WTC11 (cell line): ENCODE data around the gene SETD4. TPM values are rescaled to one million over a fixed set of nuclear protein-coding genes. Genes with fewer than 3 reads are reported as not detected.

Experiments used
- ATAC-seq: fragments of 200-7000 bp; cut with Tn5 transposase; 2 replicates; pipeline ENCODE4 v1.10.0; 2021; ENCODE audit warnings: mild to moderate bottlenecking, moderate library complexity
- CTCF ChIA-PET: fragments of 300-600 bp; sonication (Branson Sonifier 250); formaldehyde crosslinking; loops from one replicate; lab custom pipeline; 2021; ENCODE audit warnings: antibody characterized with exemption; lab: Charles Lee
- POLR2A ChIA-PET: fragments of 350-600 bp; sonication (Branson Sonifier 250); formaldehyde crosslinking; loops from one replicate; lab custom pipeline; 2021; ENCODE audit warnings: antibody characterized with exemption; lab: Charles Lee
- DNase-seq: peaks from one replicate; pipeline ENCODE4 v3.0.0; 2021; ENCODE audit warnings: low spot score
- H3K27ac Mint-ChIP-seq: 2 replicates; pipeline ENCODE4 v1.8.0; 2021; ENCODE audit warnings: mixed read lengths
- H3K27me3 Mint-ChIP-seq: 2 replicates; pipeline ENCODE4 v1.8.0; 2021; ENCODE audit warnings: low read depth, mild to moderate bottlenecking, moderate library complexity, mixed read lengths
- H3K36me3 Mint-ChIP-seq: 2 replicates; pipeline ENCODE4 v1.8.0; 2021; ENCODE audit warnings: mixed read lengths
- H3K4me1 Mint-ChIP-seq: 2 replicates; pipeline ENCODE4 v1.8.0; 2022; ENCODE audit warnings: mixed read lengths
- H3K4me3 Mint-ChIP-seq: 2 replicates; pipeline ENCODE4 v1.8.0; 2021; ENCODE audit warnings: mild to moderate bottlenecking, moderate library complexity, mixed read lengths
- H3K9me3 Mint-ChIP-seq: 2 replicates; pipeline ENCODE4 v1.8.0; 2021; ENCODE audit warnings: mixed read lengths
- ATF1 ChIP-seq: sonication (generic); formaldehyde crosslinking; IDR thresholded peaks from 2 replicates; pipeline ENCODE4 v1.8.1; 2023; ENCODE audit warnings: mild to moderate bottlenecking, moderate library complexity, missing genetic modification reagents
- CREB1 ChIP-seq: sonication (generic); formaldehyde crosslinking; IDR thresholded peaks from 2 replicates; pipeline ENCODE4 v1.8.0; 2023; ENCODE audit warnings: mild to moderate bottlenecking, missing genetic modification reagents
- GABPB1 ChIP-seq: sonication (generic); formaldehyde crosslinking; IDR thresholded peaks from 2 replicates; pipeline ENCODE4 v1.8.1; 2023; ENCODE audit warnings: mild to moderate bottlenecking, missing genetic modification reagents
- NFATC4 ChIP-seq: fragments of 250-450 bp; sonication (Bioruptor Pico); IDR thresholded peaks from 2 replicates; pipeline ENCODE4 v1.9.0; 2021; ENCODE audit warnings: mild to moderate bottlenecking
- NFE2L1 ChIP-seq: sonication (generic); formaldehyde crosslinking; IDR thresholded peaks from 2 replicates; pipeline ENCODE4 v1.8.1; 2023; ENCODE audit warnings: missing genetic modification reagents
- SP1 ChIP-seq: sonication (generic); formaldehyde crosslinking; conservative IDR thresholded peaks from 2 replicates; pipeline ENCODE4 v1.8.1; 2022; ENCODE audit warnings: missing genetic modification reagents
- ZNF138 ChIP-seq: sonication (generic); formaldehyde crosslinking; conservative IDR thresholded peaks from 2 replicates; pipeline ENCODE4 v1.8.1; 2022; ENCODE audit warnings: mild to moderate bottlenecking, moderate library complexity, missing genetic modification reagents
- ZNF416 ChIP-seq: fragments of 250-450 bp; sonication (Bioruptor Pico); IDR thresholded peaks from 2 replicates; pipeline ENCODE4 v1.9.0; 2021; ENCODE audit warnings: mild to moderate bottlenecking, inconsistent platforms
- ZNF423 ChIP-seq: fragments of 250-450 bp; sonication (Bioruptor Pico); IDR thresholded peaks from 2 replicates; pipeline ENCODE4 v2.1.2; 2022; ENCODE audit warnings: mild to moderate bottlenecking, moderate library complexity
- total RNA-seq: library from RNA; stranded (reverse); gene quantifications from 3 replicates; pipeline ENCODE4 v1.2.3, GENCODE V29; 2021
- TF ChIP-seq, protein P1 (sequence below): sonication (generic); formaldehyde crosslinking; IDR thresholded peaks from 2 replicates; pipeline ENCODE4 v1.8.1; 2023; ENCODE audit warnings: mild to moderate bottlenecking, missing genetic modification reagents, moderate library complexity
- TF ChIP-seq, protein P2 (sequence below): sonication (generic); formaldehyde crosslinking; IDR thresholded peaks from 2 replicates; pipeline ENCODE4 v1.8.1; 2022; ENCODE audit warnings: low read depth, mild to moderate bottlenecking, moderate library complexity, missing genetic modification reagents, borderline replicate concordance
- TF ChIP-seq, protein P3 (sequence below): fragments of 250-450 bp; sonication (Bioruptor Pico); IDR thresholded peaks from 2 replicates; pipeline ENCODE4 v1.9.0; 2021; ENCODE audit warnings: mild to moderate bottlenecking
- TF ChIP-seq, protein P4 (sequence below): sonication (generic); formaldehyde crosslinking; IDR thresholded peaks from 2 replicates; pipeline ENCODE4 v1.8.0; 2023; ENCODE audit warnings: missing genetic modification reagents
- TF ChIP-seq, protein P5 (sequence below): sonication (generic); formaldehyde crosslinking; IDR thresholded peaks from 2 replicates; pipeline ENCODE4 v1.8.1; 2022; ENCODE audit warnings: mild to moderate bottlenecking, moderate library complexity, missing genetic modification reagents
- TF ChIP-seq, protein P6 (sequence below): sonication (generic); formaldehyde crosslinking; IDR thresholded peaks from 2 replicates; pipeline ENCODE4 v1.8.1; 2022; ENCODE audit warnings: missing genetic modification reagents, borderline replicate concordance
- TF ChIP-seq, protein P7 (sequence below): sonication (generic); formaldehyde crosslinking; IDR thresholded peaks from 2 replicates; pipeline ENCODE4 v1.8.0; 2022; ENCODE audit warnings: mild to moderate bottlenecking, missing genetic modification reagents
- TF ChIP-seq, protein P8 (sequence below): fragments of 200-600 bp; IDR thresholded peaks from 2 replicates; pipeline ENCODE4 v1.8.0; 2022; ENCODE audit warnings: antibody characterized with exemption
- TF ChIP-seq, protein P9 (sequence below): sonication (generic); formaldehyde crosslinking; IDR thresholded peaks from 2 replicates; pipeline ENCODE4 v1.8.0; 2023; ENCODE audit warnings: missing genetic modification reagents, mild to moderate bottlenecking, borderline replicate concordance

SETD4 gene
- total RNA-seq, 1 experiment from 2014 or later, result 64.8 TPM

DNA sequence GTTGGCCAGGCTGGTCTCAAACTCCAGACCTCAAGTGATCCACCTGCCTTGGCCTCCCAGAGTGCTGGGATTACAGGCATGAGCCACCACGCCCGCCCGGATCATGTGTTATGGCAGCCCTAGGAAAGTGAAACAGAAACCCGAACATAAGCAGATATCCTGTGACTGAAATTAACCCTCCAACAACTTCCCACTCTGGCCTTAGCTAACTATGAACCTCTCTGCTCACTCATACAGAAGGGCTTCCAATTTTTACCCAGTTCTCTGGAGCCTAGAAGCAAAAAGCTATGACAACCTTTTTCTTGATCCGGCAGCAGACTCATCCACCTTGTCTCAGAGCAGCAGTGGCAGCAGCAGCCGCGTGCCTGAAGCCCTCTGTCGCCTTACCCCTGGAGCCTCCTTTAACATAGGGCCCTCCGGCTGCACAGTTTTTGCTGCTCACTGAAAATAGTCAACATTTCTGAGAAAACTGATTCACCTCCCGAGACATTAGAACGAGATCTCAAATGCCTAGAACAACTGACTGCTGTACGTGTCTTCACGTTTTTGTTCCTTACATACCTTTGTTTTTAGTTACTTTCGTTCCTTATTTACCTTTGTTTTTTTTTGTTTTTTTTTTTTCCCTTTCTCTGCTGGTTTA is 18.8 kb upstream of the SETD4 start (continued):
- TF ChIP-seq ZNF416 (CRISPR knock-in tag), result no peak
- TF ChIP-seq, protein P1, sequence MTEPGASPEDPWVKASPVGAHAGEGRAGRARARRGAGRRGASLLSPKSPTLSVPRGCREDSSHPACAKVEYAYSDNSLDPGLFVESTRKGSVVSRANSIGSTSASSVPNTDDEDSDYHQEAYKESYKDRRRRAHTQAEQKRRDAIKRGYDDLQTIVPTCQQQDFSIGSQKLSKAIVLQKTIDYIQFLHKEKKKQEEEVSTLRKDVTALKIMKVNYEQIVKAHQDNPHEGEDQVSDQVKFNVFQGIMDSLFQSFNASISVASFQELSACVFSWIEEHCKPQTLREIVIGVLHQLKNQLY (CRISPR knock-in tag), result no peak

DNA sequence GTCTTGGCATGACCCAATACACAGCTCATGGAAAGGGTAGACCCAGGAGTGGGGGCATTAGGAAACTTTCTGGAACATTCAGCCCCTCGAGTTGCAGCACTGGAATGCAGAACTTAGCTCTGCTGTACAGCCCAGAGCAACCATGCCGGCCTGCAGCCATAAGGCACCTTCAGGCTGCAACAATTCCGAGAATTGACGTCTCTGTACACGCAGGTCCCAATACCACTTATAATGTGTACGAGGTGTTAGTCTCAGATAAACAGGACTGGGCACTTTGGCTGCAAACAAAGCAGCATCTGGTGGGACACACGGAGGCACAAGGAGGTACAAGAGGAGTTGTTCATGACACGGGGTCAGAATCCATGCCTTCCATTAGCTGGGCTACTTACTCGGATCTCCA is 17.4 kb upstream of the SETD4 start:
- ChIA-PET CTCF (interaction anchor here (1.7 kb wide), 1 partner anchor 27 kb away, joined by 5 read pairs; no protein-coding TSS in a partner anchor), POLR2A (no interaction called here)
- peaks cover 13% of the 10 kb centered on the region for H3K36me3 Mint-ChIP-seq
- TF ChIP-seq GABPB1 (CRISPR knock-in tag), result no peak
- no peak for DNase-seq
- H3K27me3 Mint-ChIP-seq, result no peaks in the 10 kb centered on the region; the same call in 1 of the 2 replicates
- no peak for ATAC-seq
- H3K9me3 Mint-ChIP-seq, result 0 out of 2 replicates have a peak, but pooled peaks cover 3% of the 10 kb centered on the region
- H3K4me3 Mint-ChIP-seq, result no peak overlapping the region
- peaks cover 44% of the 10 kb centered on the region for H3K4me1 Mint-ChIP-seq
- H3K27ac Mint-ChIP-seq, result no peak overlapping the region; the same call in 1 of the 2 replicates

DNA sequence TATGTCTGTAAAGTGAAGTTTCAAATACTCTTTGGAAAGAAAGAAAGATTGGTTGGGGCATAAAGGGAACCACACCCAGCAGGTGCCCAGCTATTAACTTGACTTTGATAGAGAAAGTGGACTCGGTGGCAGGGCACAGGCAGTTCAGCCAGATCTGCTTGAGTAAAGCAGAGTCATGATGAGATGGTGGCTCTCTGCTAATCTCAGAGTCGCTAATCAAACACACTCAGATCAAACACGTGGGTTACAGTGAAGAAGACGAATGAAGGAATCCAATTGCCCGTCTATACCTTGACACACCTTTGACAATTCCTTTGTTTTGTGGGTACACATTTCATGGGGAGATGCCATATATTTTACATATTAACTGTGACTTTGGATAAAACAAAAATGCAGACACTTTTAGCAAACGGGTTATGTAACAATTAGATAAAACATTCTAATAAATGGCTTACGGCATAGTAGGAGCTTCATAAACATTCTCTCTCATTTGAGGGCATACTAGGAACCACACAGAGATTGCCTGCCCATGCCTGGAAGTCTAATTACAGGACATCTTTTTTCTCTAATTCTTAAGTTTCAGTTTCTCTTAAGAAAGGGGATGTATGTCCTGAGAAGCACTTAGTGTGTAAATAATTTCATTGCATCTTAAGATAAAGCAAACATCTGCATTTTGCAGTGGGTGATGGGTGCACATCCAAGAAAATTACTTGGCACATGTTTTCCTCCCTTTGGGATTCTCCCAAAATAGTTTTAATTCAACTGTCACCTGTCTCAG is 16.7 kb upstream of the SETD4 start:
- Mint-ChIP-seq H3K4me1 (peaks cover 50% of the 10 kb centered on the region), H3K36me3 (peaks cover 19% of the 10 kb centered on the region), H3K4me3 (no peak overlapping the region), H3K27ac (no peak overlapping the region), H3K9me3 (0 out of 2 replicates have a peak, but pooled peaks cover 3% of the 10 kb centered on the region), H3K27me3 (no peaks in the 10 kb centered on the region; the same call in 1 of the 2 replicates)
- TF ChIP-seq, protein P2, sequence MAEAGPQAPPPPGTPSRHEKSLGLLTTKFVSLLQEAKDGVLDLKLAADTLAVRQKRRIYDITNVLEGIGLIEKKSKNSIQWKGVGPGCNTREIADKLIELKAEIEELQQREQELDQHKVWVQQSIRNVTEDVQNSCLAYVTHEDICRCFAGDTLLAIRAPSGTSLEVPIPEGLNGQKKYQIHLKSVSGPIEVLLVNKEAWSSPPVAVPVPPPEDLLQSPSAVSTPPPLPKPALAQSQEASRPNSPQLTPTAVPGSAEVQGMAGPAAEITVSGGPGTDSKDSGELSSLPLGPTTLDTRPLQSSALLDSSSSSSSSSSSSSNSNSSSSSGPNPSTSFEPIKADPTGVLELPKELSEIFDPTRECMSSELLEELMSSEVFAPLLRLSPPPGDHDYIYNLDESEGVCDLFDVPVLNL, result no peak
- TF ChIP-seq SP1 (CRISPR knock-in tag) (no peak), ATF1 (no peak), NFE2L1 (no peak), ZNF138 (CRISPR knock-in tag) (no peak), CREB1 (no peak), NFATC4 (no peak), ZNF423 (CRISPR knock-in tag) (no peak)
- TF ChIP-seq, protein P3, sequence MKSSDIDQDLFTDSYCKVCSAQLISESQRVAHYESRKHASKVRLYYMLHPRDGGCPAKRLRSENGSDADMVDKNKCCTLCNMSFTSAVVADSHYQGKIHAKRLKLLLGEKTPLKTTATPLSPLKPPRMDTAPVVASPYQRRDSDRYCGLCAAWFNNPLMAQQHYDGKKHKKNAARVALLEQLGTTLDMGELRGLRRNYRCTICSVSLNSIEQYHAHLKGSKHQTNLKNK, result no peak
- TF ChIP-seq, protein P4, sequence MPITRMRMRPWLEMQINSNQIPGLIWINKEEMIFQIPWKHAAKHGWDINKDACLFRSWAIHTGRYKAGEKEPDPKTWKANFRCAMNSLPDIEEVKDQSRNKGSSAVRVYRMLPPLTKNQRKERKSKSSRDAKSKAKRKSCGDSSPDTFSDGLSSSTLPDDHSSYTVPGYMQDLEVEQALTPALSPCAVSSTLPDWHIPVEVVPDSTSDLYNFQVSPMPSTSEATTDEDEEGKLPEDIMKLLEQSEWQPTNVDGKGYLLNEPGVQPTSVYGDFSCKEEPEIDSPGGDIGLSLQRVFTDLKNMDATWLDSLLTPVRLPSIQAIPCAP (CRISPR knock-in tag), result no peak
- TF ChIP-seq, protein P5, sequence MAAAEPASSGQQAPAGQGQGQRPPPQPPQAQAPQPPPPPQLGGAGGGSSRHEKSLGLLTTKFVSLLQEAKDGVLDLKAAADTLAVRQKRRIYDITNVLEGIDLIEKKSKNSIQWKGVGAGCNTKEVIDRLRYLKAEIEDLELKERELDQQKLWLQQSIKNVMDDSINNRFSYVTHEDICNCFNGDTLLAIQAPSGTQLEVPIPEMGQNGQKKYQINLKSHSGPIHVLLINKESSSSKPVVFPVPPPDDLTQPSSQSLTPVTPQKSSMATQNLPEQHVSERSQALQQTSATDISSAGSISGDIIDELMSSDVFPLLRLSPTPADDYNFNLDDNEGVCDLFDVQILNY (CRISPR knock-in tag), result no peak
- TF ChIP-seq, protein P6, sequence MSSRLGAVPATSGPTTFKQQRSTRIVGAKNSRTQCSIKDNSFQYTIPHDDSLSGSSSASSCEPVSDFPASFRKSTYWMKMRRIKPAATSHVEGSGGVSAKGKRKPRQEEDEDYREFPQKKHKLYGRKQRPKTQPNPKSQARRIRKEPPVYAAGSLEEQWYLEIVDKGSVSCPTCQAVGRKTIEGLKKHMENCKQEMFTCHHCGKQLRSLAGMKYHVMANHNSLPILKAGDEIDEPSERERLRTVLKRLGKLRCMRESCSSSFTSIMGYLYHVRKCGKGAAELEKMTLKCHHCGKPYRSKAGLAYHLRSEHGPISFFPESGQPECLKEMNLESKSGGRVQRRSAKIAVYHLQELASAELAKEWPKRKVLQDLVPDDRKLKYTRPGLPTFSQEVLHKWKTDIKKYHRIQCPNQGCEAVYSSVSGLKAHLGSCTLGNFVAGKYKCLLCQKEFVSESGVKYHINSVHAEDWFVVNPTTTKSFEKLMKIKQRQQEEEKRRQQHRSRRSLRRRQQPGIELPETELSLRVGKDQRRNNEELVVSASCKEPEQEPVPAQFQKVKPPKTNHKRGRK (CRISPR knock-in tag), result no peak
- TF ChIP-seq, protein P7, sequence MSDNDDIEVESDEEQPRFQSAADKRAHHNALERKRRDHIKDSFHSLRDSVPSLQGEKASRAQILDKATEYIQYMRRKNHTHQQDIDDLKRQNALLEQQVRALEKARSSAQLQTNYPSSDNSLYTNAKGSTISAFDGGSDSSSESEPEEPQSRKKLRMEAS (CRISPR knock-in tag), result no peak
- TF ChIP-seq, protein P8, sequence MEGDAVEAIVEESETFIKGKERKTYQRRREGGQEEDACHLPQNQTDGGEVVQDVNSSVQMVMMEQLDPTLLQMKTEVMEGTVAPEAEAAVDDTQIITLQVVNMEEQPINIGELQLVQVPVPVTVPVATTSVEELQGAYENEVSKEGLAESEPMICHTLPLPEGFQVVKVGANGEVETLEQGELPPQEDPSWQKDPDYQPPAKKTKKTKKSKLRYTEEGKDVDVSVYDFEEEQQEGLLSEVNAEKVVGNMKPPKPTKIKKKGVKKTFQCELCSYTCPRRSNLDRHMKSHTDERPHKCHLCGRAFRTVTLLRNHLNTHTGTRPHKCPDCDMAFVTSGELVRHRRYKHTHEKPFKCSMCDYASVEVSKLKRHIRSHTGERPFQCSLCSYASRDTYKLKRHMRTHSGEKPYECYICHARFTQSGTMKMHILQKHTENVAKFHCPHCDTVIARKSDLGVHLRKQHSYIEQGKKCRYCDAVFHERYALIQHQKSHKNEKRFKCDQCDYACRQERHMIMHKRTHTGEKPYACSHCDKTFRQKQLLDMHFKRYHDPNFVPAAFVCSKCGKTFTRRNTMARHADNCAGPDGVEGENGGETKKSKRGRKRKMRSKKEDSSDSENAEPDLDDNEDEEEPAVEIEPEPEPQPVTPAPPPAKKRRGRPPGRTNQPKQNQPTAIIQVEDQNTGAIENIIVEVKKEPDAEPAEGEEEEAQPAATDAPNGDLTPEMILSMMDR, result no peak
- TF ChIP-seq, protein P9, sequence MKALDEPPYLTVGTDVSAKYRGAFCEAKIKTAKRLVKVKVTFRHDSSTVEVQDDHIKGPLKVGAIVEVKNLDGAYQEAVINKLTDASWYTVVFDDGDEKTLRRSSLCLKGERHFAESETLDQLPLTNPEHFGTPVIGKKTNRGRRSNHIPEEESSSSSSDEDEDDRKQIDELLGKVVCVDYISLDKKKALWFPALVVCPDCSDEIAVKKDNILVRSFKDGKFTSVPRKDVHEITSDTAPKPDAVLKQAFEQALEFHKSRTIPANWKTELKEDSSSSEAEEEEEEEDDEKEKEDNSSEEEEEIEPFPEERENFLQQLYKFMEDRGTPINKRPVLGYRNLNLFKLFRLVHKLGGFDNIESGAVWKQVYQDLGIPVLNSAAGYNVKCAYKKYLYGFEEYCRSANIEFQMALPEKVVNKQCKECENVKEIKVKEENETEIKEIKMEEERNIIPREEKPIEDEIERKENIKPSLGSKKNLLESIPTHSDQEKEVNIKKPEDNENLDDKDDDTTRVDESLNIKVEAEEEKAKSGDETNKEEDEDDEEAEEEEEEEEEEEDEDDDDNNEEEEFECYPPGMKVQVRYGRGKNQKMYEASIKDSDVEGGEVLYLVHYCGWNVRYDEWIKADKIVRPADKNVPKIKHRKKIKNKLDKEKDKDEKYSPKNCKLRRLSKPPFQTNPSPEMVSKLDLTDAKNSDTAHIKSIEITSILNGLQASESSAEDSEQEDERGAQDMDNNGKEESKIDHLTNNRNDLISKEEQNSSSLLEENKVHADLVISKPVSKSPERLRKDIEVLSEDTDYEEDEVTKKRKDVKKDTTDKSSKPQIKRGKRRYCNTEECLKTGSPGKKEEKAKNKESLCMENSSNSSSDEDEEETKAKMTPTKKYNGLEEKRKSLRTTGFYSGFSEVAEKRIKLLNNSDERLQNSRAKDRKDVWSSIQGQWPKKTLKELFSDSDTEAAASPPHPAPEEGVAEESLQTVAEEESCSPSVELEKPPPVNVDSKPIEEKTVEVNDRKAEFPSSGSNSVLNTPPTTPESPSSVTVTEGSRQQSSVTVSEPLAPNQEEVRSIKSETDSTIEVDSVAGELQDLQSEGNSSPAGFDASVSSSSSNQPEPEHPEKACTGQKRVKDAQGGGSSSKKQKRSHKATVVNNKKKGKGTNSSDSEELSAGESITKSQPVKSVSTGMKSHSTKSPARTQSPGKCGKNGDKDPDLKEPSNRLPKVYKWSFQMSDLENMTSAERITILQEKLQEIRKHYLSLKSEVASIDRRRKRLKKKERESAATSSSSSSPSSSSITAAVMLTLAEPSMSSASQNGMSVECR (CRISPR knock-in tag), result no peak
- DNase-seq, result no peak
- no peak for ATAC-seq
- ChIA-PET POLR2A (no interaction called here), CTCF (interaction anchor here (1.7 to 2.9 kb wide), 2 partner anchors 11 to 28 kb away, joined by 5 to 9 read pairs; no protein-coding TSS in a partner anchor)
